OCI-LY1 (cell line): ENCODE results near the gene ARID5B.
"Not testable (repeated sequence)": the region's sequence is repeated elsewhere in the genome, so short reads cannot be mapped to it uniquely, and the experiment has no call there.

ENCODE experiments used
- H2AFZ ChIP-seq: fragments of 200-600 bp; sonication (generic), shearing (Covaris generic); 2 replicates; pipeline ENCODE4 v1.6.0; 2014; ENCODE audit warnings: antibody characterized with exemption, mild to moderate bottlenecking, low read length
- H3F3A ChIP-seq: fragments of 200-600 bp; sonication (generic), shearing (Covaris generic); 2 replicates; pipeline ENCODE4 v1.6.0; 2014; ENCODE audit warnings: mild to moderate bottlenecking, antibody characterized with exemption, low read length, moderate library complexity; ENCODE audit not compliant: insufficient read depth
- H3K27ac ChIP-seq: fragments of 200-600 bp; sonication (generic); 2 replicates; pipeline ENCODE4 v1.5.1; 2014; ENCODE audit warnings: low read length, mixed run types, mild to moderate bottlenecking, low read depth; ENCODE audit not compliant: poor library complexity, severe bottlenecking
- H3K27me3 ChIP-seq: fragments of 200-600 bp; sonication (generic); 2 replicates; pipeline ENCODE4 v1.6.0; 2014; ENCODE audit warnings: antibody characterized with exemption, mild to moderate bottlenecking, low read length, moderate library complexity; ENCODE audit not compliant: insufficient read depth
- H3K36me3 ChIP-seq: fragments of 200-600 bp; sonication (generic); 2 replicates; pipeline ENCODE4 v1.6.1; 2014; ENCODE audit warnings: mild to moderate bottlenecking, antibody characterized with exemption, low read length, moderate library complexity, mixed read lengths; ENCODE audit not compliant: insufficient read depth
- H3K4me1 ChIP-seq: fragments of 200-600 bp; sonication (generic); 2 replicates; pipeline ENCODE4 v1.5.1; 2014; ENCODE audit warnings: mild to moderate bottlenecking, low read length, moderate library complexity; ENCODE audit not compliant: insufficient read depth, severe bottlenecking
- H3K4me2 ChIP-seq: fragments of 200-600 bp; sonication (generic), shearing (Covaris generic); 2 replicates; pipeline ENCODE4 v1.6.1; 2014; ENCODE audit warnings: low read length
- H3K4me3 ChIP-seq: fragments of 200-600 bp; sonication (generic); 2 replicates; pipeline ENCODE4 v1.5.1; 2014; ENCODE audit warnings: low read length, low read depth, mild to moderate bottlenecking, mixed read lengths; ENCODE audit not compliant: poor library complexity, severe bottlenecking
- H3K79me2 ChIP-seq: fragments of 200-600 bp; shearing (Covaris generic); 2 replicates; pipeline ENCODE4 v1.6.1; 2016; ENCODE audit warnings: mixed run types, low read length, mixed read lengths; ENCODE audit not compliant: insufficient read depth
- H3K9ac ChIP-seq: fragments of 200-600 bp; sonication (generic), shearing (Covaris generic); 2 replicates; pipeline ENCODE4 v1.6.1; 2014; ENCODE audit warnings: mild to moderate bottlenecking, low read length, mixed read lengths
- H3K9me2 ChIP-seq: fragments of 200-600 bp; sonication (generic), shearing (Covaris generic); 2 replicates; pipeline ENCODE4 v1.6.1; 2014; ENCODE audit warnings: low read depth, mild to moderate bottlenecking, low read length, mixed read lengths
- H3K9me3 ChIP-seq: fragments of 200-600 bp; shearing (Covaris generic); 2 replicates; pipeline ENCODE4 v1.6.1; 2014; ENCODE audit warnings: low read length, mixed read lengths
- H4K20me1 ChIP-seq: fragments of 200-600 bp; sonication (generic), shearing (Covaris generic); 2 replicates; pipeline ENCODE4 v1.6.0; 2016; ENCODE audit warnings: mild to moderate bottlenecking, low read length; ENCODE audit not compliant: insufficient read depth
- CTCF ChIP-seq: fragments of 200-600 bp; sonication (generic), shearing (Covaris generic); IDR thresholded peaks from 2 replicates; pipeline ENCODE4 v1.5.1; 2017; ENCODE audit warnings: mild to moderate bottlenecking, antibody characterized with exemption, low read length, moderate library complexity, mixed read lengths
- EZH2 ChIP-seq: fragments of 200-600 bp; sonication (generic), shearing (Covaris generic); IDR thresholded peaks from 2 replicates; pipeline ENCODE4 v1.8.0; 2017; ENCODE audit warnings: borderline replicate concordance, mixed run types, mild to moderate bottlenecking, antibody characterized with exemption, low read length, moderate library complexity, mixed read lengths

Gene ARID5B

GRCh38 chr10:62027841-62028501 lies 126.5 kb downstream of the ARID5B start:
- H3K79me2 ChIP-seq: no peaks in the 10 kb centered on the region; the same call in 1 of the 2 replicates
- no peak overlapping the region for H2AFZ ChIP-seq
- no peak for TF ChIP-seq EZH2
- no peak for TF ChIP-seq CTCF
- peaks cover 5% of the 10 kb centered on the region for H3K9me3 ChIP-seq
- H3F3A ChIP-seq: no peaks in the 10 kb centered on the region
- no peaks in the 10 kb centered on the region for H4K20me1 ChIP-seq
- H3K36me3 ChIP-seq: peaks cover 17% of the 10 kb centered on the region
- no peaks in the 10 kb centered on the region for H3K9me2 ChIP-seq
- no peaks in the 10 kb centered on the region for H3K27me3 ChIP-seq
- H3K27ac ChIP-seq: peak overlapping the region; percentile 41
- 0 out of 2 replicates have a peak overlapping the region, but pooled peaks have one; percentile 7 for H3K9ac ChIP-seq
- H3K4me3 ChIP-seq: no peak overlapping the region
- peaks cover 62% of the 10 kb centered on the region for H3K4me1 ChIP-seq
- H3K4me2 ChIP-seq: no peak overlapping the region

- not testable (repeated sequence) for H3K79me2 ChIP-seq, H3K27ac ChIP-seq, H3K9me3 ChIP-seq, H3K4me2 ChIP-seq, H4K20me1 ChIP-seq, H3K27me3 ChIP-seq, H3F3A ChIP-seq, H3K9ac ChIP-seq, H2AFZ ChIP-seq, H3K4me3 ChIP-seq, H3K9me2 ChIP-seq
- Histone ChIP-seq H3K4me1 (peaks cover 67% of the 10 kb centered on the region), H3K36me3 (peaks cover 12% of the 10 kb centered on the region)
Observed at GRCh38 chr10:62028502-62028842, 127.0 kb downstream of the ARID5B start.

GRCh38 chr10:62029401-62029800 lies 127.9 kb downstream of the ARID5B start:
- H3F3A ChIP-seq: no peaks in the 10 kb centered on the region
- H3K9me2 ChIP-seq: no peaks in the 10 kb centered on the region
- peaks cover 2% of the 10 kb centered on the region; the same call in 1 of the 2 replicates for H3K79me2 ChIP-seq
- H3K4me3 ChIP-seq: no peak overlapping the region
- H3K4me2 ChIP-seq: no peak overlapping the region
- H3K9me3 ChIP-seq: no peaks in the 10 kb centered on the region
- H3K27me3 ChIP-seq: no peaks in the 10 kb centered on the region
- peaks cover 3% of the 10 kb centered on the region; the same call in 1 of the 2 replicates for H3K36me3 ChIP-seq
- H3K4me1 ChIP-seq: peaks cover 76% of the 10 kb centered on the region
- no peaks in the 10 kb centered on the region for H4K20me1 ChIP-seq
- H2AFZ ChIP-seq: no peak overlapping the region
- no peak overlapping the region for H3K9ac ChIP-seq
- TF ChIP-seq EZH2 (no peak), CTCF (no peak)
- H3K27ac ChIP-seq: peak overlapping the region; percentile 45

- Histone ChIP-seq H3K36me3 (peaks cover 3% of the 10 kb centered on the region; the same call in 1 of the 2 replicates), H3K9me3 (no peaks in the 10 kb centered on the region), H2AFZ (no peak overlapping the region), H3K4me3 (no peak overlapping the region), H3F3A (no peaks in the 10 kb centered on the region), H3K9ac (peak overlapping the region; percentile 65), H3K27ac (peak overlapping the region; percentile 89), H3K79me2 (peaks cover 11% of the 10 kb centered on the region; the same call in 1 of the 2 replicates), H3K4me2 (peak overlapping the region; percentile 49), H3K4me1 (peaks cover 82% of the 10 kb centered on the region), H4K20me1 (no peaks in the 10 kb centered on the region), H3K9me2 (no peaks in the 10 kb centered on the region), H3K27me3 (no peaks in the 10 kb centered on the region)
- no peak for TF ChIP-seq EZH2
- TF ChIP-seq CTCF: no peak
Observed at GRCh38 chr10:62031507-62031906, 130.0 kb downstream of the ARID5B start.
